COLO829 (cell line): ENCODE results near the gene ZNF571.
A peak's percentile ranks its signal among the peaks of the same experiment; 100 is the strongest.

Source experiments
- DNase-seq: peaks from one replicate; pipeline ENCODE4 v3.0.0; 2012; ENCODE audit warnings: low spot score

The ZNF571 gene

GRCh38 chr19:37594304-37594981 is at the start of gene ZNF571, which contains the start of gene ZNF540:
Gene ZNF571 (minus strand): TSS chr19:37594792. CDS start chr19:37586676, 8,116 bp downstream.
Gene ZNF540 (plus strand): TSS chr19:37594876. CDS start chr19:37598448, 3,572 bp downstream.
- peak; percentile 71 for DNase-seq

GRCh38 chr19:37635076-37636056 is 40.8 kb upstream of the ZNF571 start:
- no peak for DNase-seq

- no peak for DNase-seq
Observed at GRCh38 chr19:37594982-37595382, 390 bp upstream of the ZNF571 start.

- no peak for DNase-seq
Observed at GRCh38 chr19:37593996-37594303, 642 bp downstream of the ZNF571 start.

GRCh38 chr19:37583340-37583739 is 11.3 kb downstream of the ZNF571 start:
- no peak for DNase-seq

GRCh38 chr19:37572203-37572602 is 22.4 kb downstream of the ZNF571 start:
- no peak for DNase-seq

- DNase-seq = no peak
Observed at GRCh38 chr19:37565370-37565669, 29.3 kb downstream of the ZNF571 start.

- no peak for DNase-seq
Observed at GRCh38 chr19:37564624-37565369, 29.8 kb downstream of the ZNF571 start.

- no peak for DNase-seq
Observed at GRCh38 chr19:37563518-37563917, 31.1 kb downstream of the ZNF571 start.

- DNase-seq = no peak
Observed at GRCh38 chr19:37551129-37551993, 43.2 kb downstream of the ZNF571 start.

GRCh38 chr19:37537391-37537947 is 57.1 kb downstream of the ZNF571 start:
- no peak for DNase-seq

- DNase-seq = peak; percentile 3
Observed at GRCh38 chr19:37519890-37520289, 74.7 kb downstream of the ZNF571 start.
